DOHH2 (cell line): ENCODE measurements around the gene LRMDA.

Experiments used
- H3F3A ChIP-seq: fragments of 200-600 bp; sonication (generic), shearing (Covaris generic); 2 replicates; pipeline ENCODE4 v1.6.0; 2016; ENCODE audit warnings: antibody characterized with exemption, mild to moderate bottlenecking; ENCODE audit not compliant: control insufficient read depth, insufficient read depth
- H3K27ac ChIP-seq: fragments of 200-600 bp; sonication (generic); 2 replicates; pipeline ENCODE4 v1.5.1; 2014; ENCODE audit warnings: low read depth, mild to moderate bottlenecking, low read length, moderate library complexity
- H3K27me3 ChIP-seq: fragments of 200-600 bp; sonication (generic); 2 replicates; pipeline ENCODE4 v1.6.1; 2014; ENCODE audit warnings: mild to moderate bottlenecking, low read length, mixed read lengths; ENCODE audit not compliant: control insufficient read depth
- H3K36me3 ChIP-seq: fragments of 200-600 bp; sonication (generic); 2 replicates; pipeline ENCODE4 v1.6.1; 2014; ENCODE audit warnings: mild to moderate bottlenecking, low read length, moderate library complexity, mixed read lengths; ENCODE audit not compliant: control insufficient read depth
- H3K4me1 ChIP-seq: fragments of 200-600 bp; sonication (generic); 2 replicates; pipeline ENCODE4 v1.6.1; 2014; ENCODE audit warnings: mild to moderate bottlenecking, low read length, mixed read lengths; ENCODE audit not compliant: control insufficient read depth
- H3K4me2 ChIP-seq: fragments of 200-600 bp; sonication (generic); 2 replicates; pipeline ENCODE4 v1.6.0; 2014; ENCODE audit warnings: mild to moderate bottlenecking, low read length, moderate library complexity
- H3K4me3 ChIP-seq: fragments of 200-600 bp; sonication (generic); 2 replicates; pipeline ENCODE4 v1.5.1; 2014; ENCODE audit warnings: mild to moderate bottlenecking, low read length, mixed read lengths
- H3K79me2 ChIP-seq: fragments of 200-600 bp; sonication (generic); 2 replicates; pipeline ENCODE4 v1.6.1; 2014; ENCODE audit warnings: mild to moderate bottlenecking, low read length, mixed read lengths; ENCODE audit not compliant: control insufficient read depth
- H3K9me2 ChIP-seq: fragments of 200-600 bp; sonication (generic); replicated peaks from 2 replicates; pipeline ENCODE4 v1.6.1; 2014; ENCODE audit warnings: mild to moderate bottlenecking, low read length, mixed read lengths; ENCODE audit not compliant: control insufficient read depth
- H3K9me3 ChIP-seq: fragments of 200-600 bp; sonication (generic); 2 replicates; pipeline ENCODE4 v1.6.1; 2014; ENCODE audit warnings: antibody characterized with exemption, low read length, mixed read lengths; ENCODE audit not compliant: control insufficient read depth, insufficient read depth
- H4K20me1 ChIP-seq: fragments of 200-600 bp; sonication (generic); 2 replicates; pipeline ENCODE4 v1.6.0; 2014; ENCODE audit warnings: low read depth, mild to moderate bottlenecking, antibody characterized with exemption, low read length, moderate library complexity; ENCODE audit not compliant: control insufficient read depth, insufficient read depth
- EZH2phosphoT487 ChIP-seq: fragments of 200-600 bp; sonication (generic); IDR thresholded peaks from 2 replicates; pipeline ENCODE4 v1.6.1; 2017; ENCODE audit warnings: borderline replicate concordance, mild to moderate bottlenecking, antibody characterized with exemption, low read length, moderate library complexity, mixed read lengths
- TF ChIP-seq, protein P1 (sequence below): fragments of 200-600 bp; sonication (generic); IDR thresholded peaks from one replicate; pipeline ENCODE4 v1.5.1; 2014; ENCODE audit warnings: antibody characterized with exemption, mild to moderate bottlenecking, low read depth, low read length; ENCODE audit not compliant: poor library complexity, severe bottlenecking

Gene LRMDA

DNA sequence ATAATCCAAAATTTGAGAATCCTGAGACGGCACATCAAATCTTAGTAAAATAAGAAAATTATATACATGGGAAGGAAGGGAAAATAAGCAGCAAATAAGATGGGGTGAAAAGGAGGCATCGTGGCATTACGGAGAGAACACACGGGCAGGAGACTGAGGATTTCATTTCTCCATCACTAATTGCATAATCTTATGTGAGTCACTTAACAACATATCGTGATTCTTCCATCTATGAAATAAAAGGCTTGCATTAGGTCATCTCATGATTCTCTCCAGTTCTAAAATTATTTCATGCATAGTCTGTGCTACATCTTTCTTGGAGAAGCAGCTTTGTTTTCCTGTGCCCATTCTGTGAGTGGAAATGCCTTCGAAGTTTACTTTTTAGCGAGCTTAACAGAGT, 288.7 kb downstream of the LRMDA start:
- no peak overlapping the region for H3K4me3 ChIP-seq
- no peaks in the 10 kb centered on the region for H4K20me1 ChIP-seq
- no peaks in the 10 kb centered on the region for H3K9me2 ChIP-seq
- no peaks in the 10 kb centered on the region for H3K9me3 ChIP-seq
- no peaks in the 10 kb centered on the region for H3K27me3 ChIP-seq
- no peaks in the 10 kb centered on the region for H3F3A ChIP-seq
- no peaks in the 10 kb centered on the region for H3K4me1 ChIP-seq
- H3K27ac ChIP-seq, result no peak overlapping the region
- TF ChIP-seq, protein P1, sequence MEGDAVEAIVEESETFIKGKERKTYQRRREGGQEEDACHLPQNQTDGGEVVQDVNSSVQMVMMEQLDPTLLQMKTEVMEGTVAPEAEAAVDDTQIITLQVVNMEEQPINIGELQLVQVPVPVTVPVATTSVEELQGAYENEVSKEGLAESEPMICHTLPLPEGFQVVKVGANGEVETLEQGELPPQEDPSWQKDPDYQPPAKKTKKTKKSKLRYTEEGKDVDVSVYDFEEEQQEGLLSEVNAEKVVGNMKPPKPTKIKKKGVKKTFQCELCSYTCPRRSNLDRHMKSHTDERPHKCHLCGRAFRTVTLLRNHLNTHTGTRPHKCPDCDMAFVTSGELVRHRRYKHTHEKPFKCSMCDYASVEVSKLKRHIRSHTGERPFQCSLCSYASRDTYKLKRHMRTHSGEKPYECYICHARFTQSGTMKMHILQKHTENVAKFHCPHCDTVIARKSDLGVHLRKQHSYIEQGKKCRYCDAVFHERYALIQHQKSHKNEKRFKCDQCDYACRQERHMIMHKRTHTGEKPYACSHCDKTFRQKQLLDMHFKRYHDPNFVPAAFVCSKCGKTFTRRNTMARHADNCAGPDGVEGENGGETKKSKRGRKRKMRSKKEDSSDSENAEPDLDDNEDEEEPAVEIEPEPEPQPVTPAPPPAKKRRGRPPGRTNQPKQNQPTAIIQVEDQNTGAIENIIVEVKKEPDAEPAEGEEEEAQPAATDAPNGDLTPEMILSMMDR, result no peak
- TF ChIP-seq EZH2phosphoT487, result no peak
- H3K79me2 ChIP-seq, result no peaks in the 10 kb centered on the region
- no peaks in the 10 kb centered on the region for H3K36me3 ChIP-seq
- H3K4me2 ChIP-seq, result no peak overlapping the region

DNA sequence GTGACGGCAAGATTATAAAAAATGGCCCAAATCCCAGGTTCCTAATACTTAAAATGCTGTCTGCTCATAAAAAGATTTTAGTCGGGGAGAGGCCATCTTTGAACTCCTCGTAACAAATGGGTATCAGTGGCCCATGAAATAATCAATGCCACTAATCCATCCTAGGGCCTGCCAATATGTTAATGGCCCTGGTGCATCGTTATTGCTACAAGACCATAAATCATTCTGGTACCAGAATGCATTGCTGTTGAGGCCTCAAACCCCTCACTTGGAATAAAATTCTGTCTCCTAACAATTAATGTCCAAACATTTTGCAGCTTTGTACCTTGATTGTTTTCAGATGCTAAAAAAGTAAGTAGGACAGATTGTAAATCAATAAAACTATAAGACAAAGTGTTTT, 290.6 kb downstream of the LRMDA start:
- H3K27ac ChIP-seq, result no peak overlapping the region
- no peaks in the 10 kb centered on the region for H3K27me3 ChIP-seq
- TF ChIP-seq, protein P1, result no peak
- TF ChIP-seq EZH2phosphoT487, result no peak
- no peaks in the 10 kb centered on the region for H3K79me2 ChIP-seq
- no peaks in the 10 kb centered on the region for H3K36me3 ChIP-seq
- H3K9me2 ChIP-seq, result no peaks in the 10 kb centered on the region
- H3K4me3 ChIP-seq, result no peak overlapping the region
- no peaks in the 10 kb centered on the region for H3F3A ChIP-seq
- no peak overlapping the region for H3K4me2 ChIP-seq
- no peaks in the 10 kb centered on the region for H3K4me1 ChIP-seq
- H3K9me3 ChIP-seq, result no peaks in the 10 kb centered on the region
- H4K20me1 ChIP-seq, result no peaks in the 10 kb centered on the region

DNA sequence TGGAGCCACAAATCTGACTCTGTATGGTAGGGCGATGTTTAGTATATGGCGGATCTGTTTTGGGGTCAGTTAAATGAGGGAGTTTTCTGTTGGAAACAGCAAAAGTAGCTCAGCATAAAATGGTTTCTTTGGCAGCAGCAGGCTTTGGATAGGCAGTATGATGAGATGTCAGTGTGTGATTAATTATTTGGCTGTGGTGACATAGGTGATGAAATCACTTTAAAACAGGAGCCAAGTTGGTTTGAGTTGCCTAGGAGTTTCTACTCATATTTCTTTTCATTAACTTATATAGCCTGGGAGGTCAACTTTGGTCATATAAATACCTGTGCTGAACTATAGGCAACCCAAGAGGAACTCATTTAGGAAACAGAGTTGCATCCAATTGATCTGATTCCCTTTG, 291.2 kb downstream of the LRMDA start:
- no peak overlapping the region for H3K4me3 ChIP-seq
- H3K4me1 ChIP-seq, result no peaks in the 10 kb centered on the region
- H3K9me2 ChIP-seq, result no peaks in the 10 kb centered on the region
- no peak for TF ChIP-seq EZH2phosphoT487
- TF ChIP-seq, protein P1, result no peak
- no peak overlapping the region for H3K4me2 ChIP-seq
- H3K79me2 ChIP-seq, result no peaks in the 10 kb centered on the region
- no peaks in the 10 kb centered on the region for H3K9me3 ChIP-seq
- H3K27me3 ChIP-seq, result no peaks in the 10 kb centered on the region
- H3F3A ChIP-seq, result no peaks in the 10 kb centered on the region
- no peak overlapping the region for H3K27ac ChIP-seq
- H4K20me1 ChIP-seq, result no peaks in the 10 kb centered on the region
- no peaks in the 10 kb centered on the region for H3K36me3 ChIP-seq
